Measurements from ENCODE around the gene ABLIM3. TPM values are rescaled to one million over a fixed set of nuclear protein-coding genes. Genes with fewer than 3 reads are reported as not detected.
A peak's percentile ranks its signal among the peaks of the same experiment; 100 is the strongest.
"Not testable (repeated sequence)": the region's sequence is repeated elsewhere in the genome, so short reads cannot be mapped to it uniquely, and the experiment has no call there.

The ABLIM3 gene
- total RNA-seq, 1 donor from 2014 or later = 2.4 TPM

DNA sequence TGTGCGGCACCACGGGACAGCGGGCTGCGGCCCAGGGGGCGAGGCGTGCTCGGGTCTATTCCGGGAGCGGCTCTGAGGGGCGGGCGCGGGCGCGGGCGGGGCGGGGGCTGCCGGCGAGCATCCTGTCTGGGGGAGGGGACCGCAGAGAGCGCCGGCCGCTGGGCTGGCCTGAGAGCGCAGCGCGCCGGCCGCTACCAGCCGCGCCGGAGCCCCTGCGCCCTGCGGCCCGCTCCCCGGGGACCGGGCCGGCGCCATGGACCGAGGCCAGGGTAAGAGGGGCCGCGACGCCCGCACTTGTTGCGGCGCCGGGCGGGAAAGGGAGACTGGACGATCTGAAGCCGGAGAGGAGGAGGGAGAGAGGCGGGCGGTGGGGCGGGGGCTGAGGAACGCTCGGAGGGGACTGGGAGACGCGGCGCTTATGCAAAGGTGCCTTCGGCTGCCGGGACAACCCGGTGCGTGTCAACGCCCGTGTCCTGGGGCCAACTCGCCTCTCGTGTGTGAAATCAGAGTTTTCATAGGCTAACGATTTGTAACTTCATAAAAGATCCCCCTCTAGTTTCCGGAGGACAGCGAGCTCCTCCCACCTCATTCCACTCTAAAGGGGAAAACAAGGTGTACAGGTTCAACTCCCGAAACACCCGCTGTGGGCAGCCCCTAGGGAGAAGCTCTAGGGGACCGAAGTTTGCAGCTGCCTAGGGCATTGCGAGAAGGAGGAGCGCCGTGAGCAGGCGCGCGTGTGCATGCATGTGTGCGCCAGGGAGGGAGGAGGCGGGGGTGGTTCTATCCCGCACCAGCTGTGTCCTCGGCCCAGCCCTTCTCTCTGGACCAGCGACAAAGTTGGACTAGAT is 130.6 kb downstream of the ABLIM3 start, which contains the start of gene AFAP1L1:
TSS of gene AFAP1L1 (plus strand) at position 144 of the 848 bp plus-strand sequence. CDS start at position 254, 110 bp downstream.
- H3K36me3 Mint-ChIP-seq (ENCODE audit: low read depth) = peaks cover 2% of the 10 kb centered on the region
- H3K9me3 Mint-ChIP-seq = peaks cover 12% of the 10 kb centered on the region
- H3K4me1 Mint-ChIP-seq = peaks cover 34% of the 10 kb centered on the region
- H3K4me3 Mint-ChIP-seq = peak within 1 kb of the TSS; percentile 91
- H3K27me3 Mint-ChIP-seq (ENCODE audit: low read depth) = peaks cover 48% of the 10 kb centered on the region
- peak; percentile 29 for DNase-seq (ENCODE audit: low read depth, low spot score)
- TF ChIP-seq, protein P1, sequence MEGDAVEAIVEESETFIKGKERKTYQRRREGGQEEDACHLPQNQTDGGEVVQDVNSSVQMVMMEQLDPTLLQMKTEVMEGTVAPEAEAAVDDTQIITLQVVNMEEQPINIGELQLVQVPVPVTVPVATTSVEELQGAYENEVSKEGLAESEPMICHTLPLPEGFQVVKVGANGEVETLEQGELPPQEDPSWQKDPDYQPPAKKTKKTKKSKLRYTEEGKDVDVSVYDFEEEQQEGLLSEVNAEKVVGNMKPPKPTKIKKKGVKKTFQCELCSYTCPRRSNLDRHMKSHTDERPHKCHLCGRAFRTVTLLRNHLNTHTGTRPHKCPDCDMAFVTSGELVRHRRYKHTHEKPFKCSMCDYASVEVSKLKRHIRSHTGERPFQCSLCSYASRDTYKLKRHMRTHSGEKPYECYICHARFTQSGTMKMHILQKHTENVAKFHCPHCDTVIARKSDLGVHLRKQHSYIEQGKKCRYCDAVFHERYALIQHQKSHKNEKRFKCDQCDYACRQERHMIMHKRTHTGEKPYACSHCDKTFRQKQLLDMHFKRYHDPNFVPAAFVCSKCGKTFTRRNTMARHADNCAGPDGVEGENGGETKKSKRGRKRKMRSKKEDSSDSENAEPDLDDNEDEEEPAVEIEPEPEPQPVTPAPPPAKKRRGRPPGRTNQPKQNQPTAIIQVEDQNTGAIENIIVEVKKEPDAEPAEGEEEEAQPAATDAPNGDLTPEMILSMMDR (conservative IDR thresholded peaks at IDR 0.05) = no peak
- H3K27ac Mint-ChIP-seq (ENCODE audit: unreplicated experiment) = no peak within 1 kb of the TSS

DNA sequence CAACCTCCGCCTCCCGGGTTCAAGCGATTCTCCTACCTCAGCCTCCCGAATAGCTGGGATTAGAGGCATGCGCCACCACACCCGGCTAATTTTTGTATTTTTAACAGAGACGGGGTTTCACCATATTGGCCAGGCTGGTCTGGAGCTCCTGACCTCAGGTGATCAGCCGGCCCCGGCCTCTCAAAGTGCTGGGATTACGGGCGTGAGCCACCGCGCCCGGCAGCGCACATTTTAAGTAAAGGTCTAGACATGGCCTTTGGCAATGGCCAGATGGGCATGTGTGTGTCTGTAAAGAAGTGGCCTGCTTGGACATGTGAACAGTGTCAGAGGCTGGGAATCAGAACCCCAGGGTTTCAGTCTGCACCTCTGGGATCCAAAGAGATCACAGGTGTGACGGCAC is 131.5 kb downstream of the ABLIM3 start:
- H3K27ac Mint-ChIP-seq (ENCODE audit: unreplicated experiment); DNase-seq (ENCODE audit: low read depth, low spot score); H3K9me3 Mint-ChIP-seq; H3K36me3 Mint-ChIP-seq (ENCODE audit: low read depth): not testable (repeated sequence)
- H3K4me1 Mint-ChIP-seq = peaks cover 26% of the 10 kb centered on the region
- peak overlapping the region; percentile 91 for H3K4me3 Mint-ChIP-seq
- peaks cover 50% of the 10 kb centered on the region for H3K27me3 Mint-ChIP-seq (ENCODE audit: low read depth)

DNA sequence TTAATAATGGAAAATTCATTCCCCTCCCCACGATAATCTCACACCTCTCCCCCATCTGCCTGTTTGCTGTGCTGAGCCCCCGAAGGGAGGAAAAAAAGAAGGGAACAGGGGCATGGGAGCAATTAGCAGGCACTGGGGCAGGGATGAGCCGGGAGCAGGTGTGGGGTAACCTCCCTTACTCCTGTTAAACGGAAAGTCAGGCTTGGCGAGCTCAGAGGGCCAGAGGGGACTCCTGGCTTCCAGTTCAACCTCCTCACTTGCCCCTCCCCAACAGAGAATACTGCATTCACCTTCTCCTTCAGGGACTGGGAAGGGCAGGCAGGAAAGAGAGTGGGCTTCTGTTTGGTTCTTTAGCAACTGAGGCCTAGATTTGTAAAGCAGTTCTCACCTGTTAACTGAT is 131.9 kb downstream of the ABLIM3 start:
- Mint-ChIP-seq H3K36me3 (ENCODE audit: low read depth) (peaks cover 6% of the 10 kb centered on the region), H3K9me3 (peaks cover 7% of the 10 kb centered on the region), H3K4me1 (peaks cover 22% of the 10 kb centered on the region), H3K27me3 (ENCODE audit: low read depth) (peaks cover 54% of the 10 kb centered on the region), H3K27ac (ENCODE audit: unreplicated experiment) (no peak overlapping the region), H3K4me3 (peak overlapping the region; percentile 78)
- no peak for DNase-seq (ENCODE audit: low read depth, low spot score)
- TF ChIP-seq, protein P1 (conservative IDR thresholded peaks at IDR 0.05) = no peak

DNA sequence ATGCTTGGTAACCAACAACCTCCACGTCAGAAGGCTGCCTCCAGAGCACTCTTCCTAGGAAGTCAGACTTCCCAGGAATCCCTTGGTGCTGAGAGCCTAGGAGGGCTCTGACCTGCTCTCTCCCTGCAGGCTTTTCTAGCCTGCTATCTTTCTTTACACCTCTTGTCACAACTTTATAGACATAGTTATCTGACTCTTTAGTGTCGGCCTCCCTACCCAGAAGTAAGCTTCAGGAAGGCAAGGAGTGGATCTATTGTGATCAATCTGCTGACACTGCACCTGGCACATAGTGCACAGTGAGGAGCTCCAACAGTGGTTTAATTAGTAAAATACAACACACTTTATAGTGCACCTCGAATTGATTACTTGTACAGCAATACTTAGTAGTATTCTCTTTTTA is 132.7 kb downstream of the ABLIM3 start:
- H3K9me3 Mint-ChIP-seq = peaks cover 3% of the 10 kb centered on the region
- peak overlapping the region; percentile 78 for H3K4me3 Mint-ChIP-seq
- TF ChIP-seq, protein P1 (conservative IDR thresholded peaks at IDR 0.05) = no peak
- peaks cover 6% of the 10 kb centered on the region for H3K36me3 Mint-ChIP-seq (ENCODE audit: low read depth)
- H3K4me1 Mint-ChIP-seq = peaks cover 15% of the 10 kb centered on the region
- H3K27me3 Mint-ChIP-seq (ENCODE audit: low read depth) = peaks cover 61% of the 10 kb centered on the region
- H3K27ac Mint-ChIP-seq (ENCODE audit: unreplicated experiment) = no peak overlapping the region
- no peak for DNase-seq (ENCODE audit: low read depth, low spot score)

DNA sequence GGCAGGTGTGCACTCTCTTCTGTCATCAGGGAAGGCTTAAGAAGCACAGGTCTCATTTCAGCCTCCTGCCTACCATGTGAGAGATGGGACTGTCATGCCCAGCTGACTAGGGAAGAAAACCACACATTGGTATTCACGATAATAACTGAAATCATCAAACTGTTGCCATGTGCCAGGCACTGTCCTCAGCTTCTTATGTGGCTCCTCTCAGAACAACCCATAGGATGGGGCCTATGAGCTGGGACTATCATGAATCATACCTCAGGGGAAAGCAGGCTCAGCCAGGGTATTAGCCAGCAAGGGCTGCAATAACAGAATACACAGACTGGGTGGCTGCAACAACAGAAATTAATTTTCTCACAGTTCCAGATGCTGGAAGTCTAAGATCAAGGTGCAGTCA is 133.6 kb downstream of the ABLIM3 start:
- H3K27ac Mint-ChIP-seq (ENCODE audit: unreplicated experiment) = no peak overlapping the region
- peaks cover 57% of the 10 kb centered on the region for H3K27me3 Mint-ChIP-seq (ENCODE audit: low read depth)
- H3K4me1 Mint-ChIP-seq = peaks cover 12% of the 10 kb centered on the region
- no peaks in the 10 kb centered on the region for H3K9me3 Mint-ChIP-seq
- no peak for DNase-seq (ENCODE audit: low read depth, low spot score)
- peaks cover 6% of the 10 kb centered on the region for H3K36me3 Mint-ChIP-seq (ENCODE audit: low read depth)
- no peak overlapping the region for H3K4me3 Mint-ChIP-seq
- TF ChIP-seq, protein P1 (conservative IDR thresholded peaks at IDR 0.05) = no peak

DNA sequence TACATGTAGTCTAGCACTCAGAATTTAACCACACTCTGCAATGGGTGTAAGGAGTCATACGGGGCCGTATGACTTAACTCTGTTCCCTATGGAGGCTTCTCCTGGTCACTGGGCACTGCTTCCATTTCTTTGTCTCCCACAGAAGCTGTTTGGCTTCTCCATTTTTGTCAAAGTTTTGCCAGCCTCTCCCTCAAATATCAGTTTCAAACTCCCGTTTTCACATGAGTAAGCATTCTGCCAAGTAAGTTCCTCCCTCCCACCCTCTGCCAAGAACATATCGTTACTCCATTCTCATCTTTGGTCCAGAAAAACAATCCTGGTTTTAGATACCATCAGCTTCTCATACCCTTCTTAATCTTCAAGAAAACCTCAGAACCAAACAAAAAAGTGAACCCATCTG is 136.5 kb downstream of the ABLIM3 start:
- H3K36me3 Mint-ChIP-seq (ENCODE audit: low read depth) = peaks cover 6% of the 10 kb centered on the region
- H3K4me1 Mint-ChIP-seq = no peaks in the 10 kb centered on the region
- TF ChIP-seq, protein P1 (conservative IDR thresholded peaks at IDR 0.05) = no peak
- H3K27ac Mint-ChIP-seq (ENCODE audit: unreplicated experiment) = no peak overlapping the region
- DNase-seq (ENCODE audit: low read depth, low spot score) = no peak
- H3K27me3 Mint-ChIP-seq (ENCODE audit: low read depth) = peaks cover 32% of the 10 kb centered on the region
- H3K9me3 Mint-ChIP-seq = no peaks in the 10 kb centered on the region
- H3K4me3 Mint-ChIP-seq = no peak overlapping the region
